Endothelial cell of umbilical vein (primary cell): ENCODE results near the gene IQCC. TPM values are rescaled to one million over a fixed set of nuclear protein-coding genes. Genes with fewer than 3 reads are reported as not detected.

Experiments used
- BruUV-seq: library from RNA; stranded (reverse); fragments of 400-500 nt; replicated peaks from 2 replicates; lab custom pipeline; 2021; lab: Mats Ljungman, UMichigan
- CTCF ChIA-PET: fragments of 300-600, 350-600 bp; sonication (Branson Sonifier 250); formaldehyde crosslinking; loops from one replicate; lab custom pipeline; 2021; ENCODE audit warnings: antibody characterized with exemption, inconsistent platforms; lab: Charles Lee
- POLR2A ChIA-PET: fragments of 300-600, 350-600 bp; sonication (Branson Sonifier 250); formaldehyde crosslinking; loops from one replicate; lab custom pipeline; 2021; ENCODE audit warnings: antibody characterized with exemption, inconsistent platforms; lab: Charles Lee
- DNase-seq: peaks from one replicate; pipeline ENCODE4 v3.0.0-alpha.2; 2011; ENCODE audit warnings: low read depth, low spot score
- FAIRE-seq: peaks from 2 replicates; lab custom pipeline; 2011; peaks lifted over from hg19 to GRCh38; lab: Jason Lieb, UNC
- H2AFZ ChIP-seq: 2 replicates; pipeline ENCODE4 v1.6.0; 2012; ENCODE audit warnings: low read depth, low read length, control low read depth, inconsistent platforms
- H3K27ac ChIP-seq: 2 replicates; pipeline ENCODE4 v1.5.1; 2011; ENCODE audit warnings: low read depth, mild to moderate bottlenecking, control low read depth, low read length, moderate library complexity; ENCODE audit not compliant: insufficient read depth
- H3K27me3 ChIP-seq, 2 experiments: 2 replicates each; pipeline versions ENCODE4 v1.6.0 to v1.6.1; 2011; ENCODE audit warnings: low read length in 2 of 2, mixed read lengths in 1 of 2; ENCODE audit not compliant: control insufficient read depth in 2 of 2, insufficient read depth in 2 of 2
- H3K36me3 ChIP-seq, 2 experiments: 2 replicates in 1 of 2; 3 replicates in 1 of 2; pipeline ENCODE4 v1.5.1; 2011; ENCODE audit warnings: low read length in 2 of 2, mild to moderate bottlenecking in 1 of 2, moderate library complexity in 1 of 2; ENCODE audit not compliant: control insufficient read depth in 2 of 2, insufficient read depth in 2 of 2; ENCODE audit errors: extremely low read depth in 1 of 2
- H3K4me1 ChIP-seq: 3 replicates; pipeline ENCODE4 v1.5.1; 2011; ENCODE audit warnings: mild to moderate bottlenecking, low read length; ENCODE audit not compliant: control insufficient read depth, insufficient read depth; ENCODE audit errors: extremely low read depth
- H3K4me2 ChIP-seq: 2 replicates; pipeline ENCODE4 v1.6.1; 2011; ENCODE audit warnings: low read length, control low read depth, mixed read lengths; ENCODE audit not compliant: insufficient read depth
- H3K4me3 ChIP-seq, 3 experiments: fragments of 200-600 bp in 1 of 3; sonication (generic), shearing (Covaris generic) in 1 of 3; replicated peaks in 1 of 3; 2 replicates each; pipeline ENCODE4 v1.5.1; 2011 to 2016; ENCODE audit warnings: control low read depth in 3 of 3, low read length in 3 of 3, mild to moderate bottlenecking in 2 of 3, inconsistent platforms in 1 of 3, low read depth in 1 of 3, moderate library complexity in 1 of 3; ENCODE audit not compliant: insufficient read depth in 1 of 3
- H3K79me2 ChIP-seq: 2 replicates; pipeline ENCODE4 v1.6.0; 2012; ENCODE audit warnings: low read length, inconsistent platforms; ENCODE audit not compliant: control insufficient read depth, insufficient read depth
- H3K9ac ChIP-seq: replicated peaks from 2 replicates; pipeline ENCODE3; 2011; ENCODE audit warnings: low read length, control low read depth; ENCODE audit not compliant: insufficient read depth; ENCODE audit errors: extremely low read depth
- H3K9me1 ChIP-seq: replicated peaks from 3 replicates; pipeline ENCODE4 v1.6.0; 2011; ENCODE audit warnings: mild to moderate bottlenecking, low read length; ENCODE audit not compliant: control insufficient read depth, insufficient read depth; ENCODE audit errors: extremely low read depth
- H3K9me3 ChIP-seq: replicated peaks from 2 replicates; pipeline ENCODE4 v1.5.1; 2012; ENCODE audit warnings: low read length, inconsistent platforms; ENCODE audit not compliant: control insufficient read depth, insufficient read depth
- H4K20me1 ChIP-seq: replicated peaks from 2 replicates; pipeline ENCODE3; 2011; ENCODE audit warnings: mild to moderate bottlenecking, low read length; ENCODE audit not compliant: control insufficient read depth, insufficient read depth; ENCODE audit errors: extremely low read depth
- EZH2 ChIP-seq: IDR thresholded peaks from 2 replicates; pipeline ENCODE4 v1.6.1; 2012; ENCODE audit warnings: borderline replicate concordance, low read depth, mild to moderate bottlenecking, moderate library complexity, low read length, inconsistent platforms; ENCODE audit not compliant: severe bottlenecking
- FOS ChIP-seq: IDR thresholded peaks from 2 replicates; pipeline ENCODE4 v1.6.1; 2011; ENCODE audit warnings: mild to moderate bottlenecking, low read length, moderate library complexity, borderline replicate concordance; ENCODE audit not compliant: insufficient read depth
- GATA2 ChIP-seq: IDR thresholded peaks from 2 replicates; pipeline ENCODE4 v1.7.0; 2011; ENCODE audit warnings: low read depth, mild to moderate bottlenecking, moderate library complexity, mixed read lengths, low read length; ENCODE audit not compliant: insufficient read length, insufficient read depth
- JUN ChIP-seq: IDR thresholded peaks from 2 replicates; pipeline ENCODE4 v1.6.1; 2011; ENCODE audit warnings: borderline replicate concordance, low read depth; ENCODE audit not compliant: insufficient read length, insufficient read depth
- MYC ChIP-seq: IDR thresholded peaks from one replicate; pipeline ENCODE4 v1.6.1; 2011; ENCODE audit warnings: mild to moderate bottlenecking, low read depth, low read length
- POLR2A ChIP-seq: IDR thresholded peaks from 2 replicates; pipeline ENCODE4 v1.6.1; 2012; ENCODE audit warnings: low read depth, mild to moderate bottlenecking, control low read depth, low read length
- POLR2AphosphoS5 ChIP-seq: IDR thresholded peaks from 2 replicates; pipeline ENCODE4 v1.6.1; 2012; ENCODE audit warnings: low read depth, mild to moderate bottlenecking, control low read depth, low read length, moderate library complexity; ENCODE audit not compliant: insufficient read depth
- dilution Hi-C: fragments of 300-500 bp; cut with MboI; formaldehyde crosslinking; loops from one replicate; pipeline ENCODE4 v1.15.0; 2019; ENCODE audit warnings: low sequenced_read_pairs; ENCODE audit not compliant: extremely low pct_ligation_motif_present
- intact Hi-C: fragments of 100-400 bp; cut with micrococcal nuclease; formaldehyde crosslinking; loops from one replicate; pipeline ENCODE4 v1.10.0; 2022
- polyA plus RNA-seq, 4 experiments: library from polyadenylated mRNA; depleted of rRNA in 3 of 4; stranded (reverse) in 3 of 4; unstranded in 1 of 4; fragments of >200 nt; gene quantifications; 2 replicates each; pipeline versions ENCODE4 v1.2.1 to v1.2.3, GENCODE V29; 2011 to 2012; ENCODE audit warnings: missing spikeins in 1 of 4
- total RNA-seq: library from RNA; stranded (reverse); gene quantifications from 2 replicates; pipeline ENCODE4 v1.2.3, GENCODE V29; 2021
- TF ChIP-seq, protein P1 (sequence below): IDR thresholded peaks from 2 replicates; pipeline ENCODE4 v1.6.1; 2011; ENCODE audit not compliant: insufficient read depth, insufficient read length
- TF ChIP-seq, protein P2 (sequence below), 2 donors: IDR thresholded peaks; 1 replicate in 1 of 2; 2 replicates in 1 of 2; pipeline ENCODE4 v1.5.1; 2011; ENCODE audit warnings: low read length in 2 of 2, mild to moderate bottlenecking in 2 of 2, moderate library complexity in 2 of 2, control low read depth in 1 of 2, inconsistent platforms in 1 of 2, low read depth in 1 of 2; ENCODE audit not compliant: insufficient read depth in 1 of 2; ENCODE audit errors: extremely low read depth in 1 of 2

The IQCC gene
- total and polyA plus RNA-seq, 2 donors (not counting 3 experiments of a cell fraction or from before 2014, with no cell fraction given), result 1.1 to 1.8 TPM

DNA sequence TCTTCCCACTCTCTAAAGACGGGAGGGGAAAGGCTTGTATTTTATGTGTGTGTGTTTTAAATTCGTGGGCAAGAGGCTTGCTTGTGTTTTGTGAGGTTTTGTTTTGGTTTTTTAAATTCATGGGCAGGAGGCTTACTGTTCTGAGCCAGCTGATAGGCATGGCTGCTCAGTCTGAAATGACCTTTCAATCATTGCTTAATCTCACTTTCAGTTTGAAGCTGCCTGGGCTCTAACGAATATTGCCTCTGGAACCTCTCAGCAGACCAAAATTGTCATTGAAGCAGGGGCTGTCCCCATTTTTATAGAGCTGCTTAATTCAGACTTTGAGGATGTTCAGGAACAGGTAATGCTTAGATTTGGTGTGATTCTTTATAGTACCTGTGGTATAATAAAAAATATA lies 46.3 kb upstream of the IQCC start:
- TF ChIP-seq GATA2, result no peak
- TF ChIP-seq EZH2, result no peak
- TF ChIP-seq FOS, result no peak
- TF ChIP-seq, protein P1, sequence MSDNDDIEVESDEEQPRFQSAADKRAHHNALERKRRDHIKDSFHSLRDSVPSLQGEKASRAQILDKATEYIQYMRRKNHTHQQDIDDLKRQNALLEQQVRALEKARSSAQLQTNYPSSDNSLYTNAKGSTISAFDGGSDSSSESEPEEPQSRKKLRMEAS, result no peak
- no peak for TF ChIP-seq POLR2A
- no peak for TF ChIP-seq POLR2AphosphoS5
- TF ChIP-seq JUN, result no peak
- TF ChIP-seq, protein P2, sequence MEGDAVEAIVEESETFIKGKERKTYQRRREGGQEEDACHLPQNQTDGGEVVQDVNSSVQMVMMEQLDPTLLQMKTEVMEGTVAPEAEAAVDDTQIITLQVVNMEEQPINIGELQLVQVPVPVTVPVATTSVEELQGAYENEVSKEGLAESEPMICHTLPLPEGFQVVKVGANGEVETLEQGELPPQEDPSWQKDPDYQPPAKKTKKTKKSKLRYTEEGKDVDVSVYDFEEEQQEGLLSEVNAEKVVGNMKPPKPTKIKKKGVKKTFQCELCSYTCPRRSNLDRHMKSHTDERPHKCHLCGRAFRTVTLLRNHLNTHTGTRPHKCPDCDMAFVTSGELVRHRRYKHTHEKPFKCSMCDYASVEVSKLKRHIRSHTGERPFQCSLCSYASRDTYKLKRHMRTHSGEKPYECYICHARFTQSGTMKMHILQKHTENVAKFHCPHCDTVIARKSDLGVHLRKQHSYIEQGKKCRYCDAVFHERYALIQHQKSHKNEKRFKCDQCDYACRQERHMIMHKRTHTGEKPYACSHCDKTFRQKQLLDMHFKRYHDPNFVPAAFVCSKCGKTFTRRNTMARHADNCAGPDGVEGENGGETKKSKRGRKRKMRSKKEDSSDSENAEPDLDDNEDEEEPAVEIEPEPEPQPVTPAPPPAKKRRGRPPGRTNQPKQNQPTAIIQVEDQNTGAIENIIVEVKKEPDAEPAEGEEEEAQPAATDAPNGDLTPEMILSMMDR (IDR thresholded peaks at IDR 0.05; ENCODE audit: extremely low read depth in 1 of 2, insufficient read depth in 1 of 2, low read depth in 1 of 2, low read length in 2 of 2), result no peak
- no peak for TF ChIP-seq MYC
- no peak for DNase-seq
- Histone ChIP-seq H3K27ac (no peak overlapping the region), H3K9ac (no peak overlapping the region), H3K9me3 (no peaks in the 10 kb centered on the region), H3K4me3 (no peak overlapping the region), H3K4me1 (no peaks in the 10 kb centered on the region), H4K20me1 (no peaks in the 10 kb centered on the region), H3K79me2 (no peaks in the 10 kb centered on the region), H3K9me1 (no peaks in the 10 kb centered on the region), H3K36me3 (peaks cover 35 to 36% of the 10 kb centered on the region in 2 experiments), H2AFZ (no peak overlapping the region), H3K27me3 (no peaks in the 10 kb centered on the region), H3K4me2 (no peak overlapping the region)
- dilution Hi-C loops (no loop called here), intact Hi-C loops (no loop called here)
- BruUV-seq, result no TSS peak
- POLR2A ChIA-PET, result no interaction called here
- FAIRE-seq, result peak; percentile 4
- CTCF ChIA-PET, result no interaction called here
